Body of pancreas (tissue), 4 donors: ENCODE results near the gene SPR. TPM values are rescaled to one million over a fixed set of nuclear protein-coding genes. Genes with fewer than 3 reads are reported as not detected.

Experiments used
- ATAC-seq: fragments of 150-250 bp; one replicate; pipeline ENCODE4 v1.9.1; 2016
- DNase-seq, 4 donors: peaks; one replicate each; pipeline ENCODE4 v3.0.0-alpha.2; 2019
- H3K27ac ChIP-seq, 4 donors: fragments of 200-600 bp; sonication (generic); 1 replicate in 3 of 4; 2 replicates in 1 of 4; pipeline versions ENCODE4 v1.5.1 to v1.6.1; 2016 to 2019; ENCODE audit warnings: mild to moderate bottlenecking in 1 of 4, mixed read lengths in 1 of 4, moderate library complexity in 1 of 4
- H3K27me3 ChIP-seq, 2 donors: fragments of 200-600 bp; sonication (generic); one replicate each; pipeline ENCODE4 v1.6.0; 2016; ENCODE audit warnings: mild to moderate bottlenecking in 1 of 2
- H3K36me3 ChIP-seq, 2 donors: fragments of 200-600 bp; sonication (generic); replicated peaks in 1 of 2; 2 replicates each; pipeline ENCODE4 v1.5.1; 2016; ENCODE audit warnings: low read depth in 2 of 2; ENCODE audit not compliant: insufficient read depth in 1 of 2
- H3K4me1 ChIP-seq: fragments of 200-600 bp; sonication (generic); one replicate; pipeline ENCODE4 v1.6.0; 2016
- H3K4me3 ChIP-seq, 2 donors: fragments of 200-600 bp; sonication (generic); 1 replicate in 1 of 2; 2 replicates in 1 of 2; pipeline ENCODE4 v1.5.1; 2016 to 2019
- H3K9me3 ChIP-seq, 3 donors: fragments of 200-600 bp; sonication (generic); 1 replicate in 2 of 3; 2 replicates in 1 of 3; pipeline ENCODE4 v1.5.1; 2016
- POLR2A ChIP-seq, 3 donors: fragments of 450-650 bp; IDR thresholded peaks; one replicate each; pipeline ENCODE4 v1.6.1; 2016; ENCODE audit warnings: antibody characterized with exemption in 3 of 3, mild to moderate bottlenecking in 2 of 3
- WGBS, 2 donors: methylation state at CpG; one replicate each; pipeline ENCODE4 v1.1.5; 2017; 5-methylcytosine and 5-hydroxymethylcytosine counted together
- intact Hi-C: fragments of 100-400 bp; cut with DNase I; formaldehyde crosslinking; loops from one replicate; pipeline ENCODE4 v1.15.1; 2023
- total RNA-seq, 2 donors: library from RNA; depleted of rRNA; stranded (reverse); fragments of >200 nt; gene quantifications; one replicate each; pipeline ENCODE4 v1.1.0, GENCODE V29; 2016
- TF ChIP-seq, protein P1 (sequence below), 7 experiments: fragments of 450-650 bp in 4 of 7; fragments of 200-600 bp in 3 of 7; sonication (generic) in 3 of 7; IDR thresholded peaks; one replicate each; pipeline ENCODE4 v1.5.1; 2016 to 2019; ENCODE audit warnings: antibody characterized with exemption in 7 of 7

Gene SPR
- total RNA-seq, 2 donors from 2014 or later: 62.6 to 84.6 TPM

DNA sequence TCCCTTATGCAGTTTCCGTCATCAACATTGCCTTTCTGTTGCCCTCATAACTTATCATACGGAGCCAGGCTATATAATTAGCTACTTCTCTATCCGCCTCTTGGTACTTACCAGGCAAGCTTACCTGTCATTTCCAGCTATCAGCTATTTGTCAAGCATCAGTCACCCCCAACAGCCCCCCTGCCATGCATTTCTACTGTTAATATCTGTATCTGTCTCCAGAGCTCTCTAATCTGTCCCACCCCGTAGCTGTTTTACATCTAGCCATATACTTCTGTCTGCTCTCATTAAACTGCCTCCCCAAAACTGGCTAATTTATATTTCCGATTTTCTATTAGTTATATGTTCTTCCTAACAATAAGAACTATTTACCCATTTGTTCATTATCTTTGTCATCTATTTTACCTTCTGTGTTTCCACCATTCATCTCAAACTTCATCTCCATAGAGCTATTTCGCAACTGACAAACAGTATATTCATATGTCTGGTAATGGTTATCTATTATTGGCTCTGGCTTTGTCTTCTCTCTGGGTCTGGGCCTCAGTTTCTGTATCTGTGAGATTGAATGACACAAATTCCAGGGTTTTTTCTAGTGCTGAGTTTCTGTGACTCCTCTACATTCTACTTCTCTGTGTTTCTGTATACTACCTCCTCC, 39.7 kb downstream of the SPR start:
- intact Hi-C loops: no loop called here
- H3K9me3 ChIP-seq: no peaks in the 10 kb centered on the region
- TF ChIP-seq, protein P1, sequence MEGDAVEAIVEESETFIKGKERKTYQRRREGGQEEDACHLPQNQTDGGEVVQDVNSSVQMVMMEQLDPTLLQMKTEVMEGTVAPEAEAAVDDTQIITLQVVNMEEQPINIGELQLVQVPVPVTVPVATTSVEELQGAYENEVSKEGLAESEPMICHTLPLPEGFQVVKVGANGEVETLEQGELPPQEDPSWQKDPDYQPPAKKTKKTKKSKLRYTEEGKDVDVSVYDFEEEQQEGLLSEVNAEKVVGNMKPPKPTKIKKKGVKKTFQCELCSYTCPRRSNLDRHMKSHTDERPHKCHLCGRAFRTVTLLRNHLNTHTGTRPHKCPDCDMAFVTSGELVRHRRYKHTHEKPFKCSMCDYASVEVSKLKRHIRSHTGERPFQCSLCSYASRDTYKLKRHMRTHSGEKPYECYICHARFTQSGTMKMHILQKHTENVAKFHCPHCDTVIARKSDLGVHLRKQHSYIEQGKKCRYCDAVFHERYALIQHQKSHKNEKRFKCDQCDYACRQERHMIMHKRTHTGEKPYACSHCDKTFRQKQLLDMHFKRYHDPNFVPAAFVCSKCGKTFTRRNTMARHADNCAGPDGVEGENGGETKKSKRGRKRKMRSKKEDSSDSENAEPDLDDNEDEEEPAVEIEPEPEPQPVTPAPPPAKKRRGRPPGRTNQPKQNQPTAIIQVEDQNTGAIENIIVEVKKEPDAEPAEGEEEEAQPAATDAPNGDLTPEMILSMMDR (IDR thresholded peaks at IDR 0.05): no peak
- no peak for TF ChIP-seq POLR2A (IDR thresholded peaks at IDR 0.05)
- H3K4me1 ChIP-seq: peaks cover 13% of the 10 kb centered on the region
- DNase-seq (no peak), ATAC-seq (no peak)
- WGBS, 2 donors: 59 to 70% methylated on average over 6 of the region's 6 CpGs
- H3K27ac ChIP-seq: no peak overlapping the region
- no peaks in the 10 kb centered on the region for H3K36me3 ChIP-seq
- H3K4me3 ChIP-seq: no peak overlapping the region
- H3K27me3 ChIP-seq: peaks cover 7 to 26% of the 10 kb centered on the region in 2 donors

DNA sequence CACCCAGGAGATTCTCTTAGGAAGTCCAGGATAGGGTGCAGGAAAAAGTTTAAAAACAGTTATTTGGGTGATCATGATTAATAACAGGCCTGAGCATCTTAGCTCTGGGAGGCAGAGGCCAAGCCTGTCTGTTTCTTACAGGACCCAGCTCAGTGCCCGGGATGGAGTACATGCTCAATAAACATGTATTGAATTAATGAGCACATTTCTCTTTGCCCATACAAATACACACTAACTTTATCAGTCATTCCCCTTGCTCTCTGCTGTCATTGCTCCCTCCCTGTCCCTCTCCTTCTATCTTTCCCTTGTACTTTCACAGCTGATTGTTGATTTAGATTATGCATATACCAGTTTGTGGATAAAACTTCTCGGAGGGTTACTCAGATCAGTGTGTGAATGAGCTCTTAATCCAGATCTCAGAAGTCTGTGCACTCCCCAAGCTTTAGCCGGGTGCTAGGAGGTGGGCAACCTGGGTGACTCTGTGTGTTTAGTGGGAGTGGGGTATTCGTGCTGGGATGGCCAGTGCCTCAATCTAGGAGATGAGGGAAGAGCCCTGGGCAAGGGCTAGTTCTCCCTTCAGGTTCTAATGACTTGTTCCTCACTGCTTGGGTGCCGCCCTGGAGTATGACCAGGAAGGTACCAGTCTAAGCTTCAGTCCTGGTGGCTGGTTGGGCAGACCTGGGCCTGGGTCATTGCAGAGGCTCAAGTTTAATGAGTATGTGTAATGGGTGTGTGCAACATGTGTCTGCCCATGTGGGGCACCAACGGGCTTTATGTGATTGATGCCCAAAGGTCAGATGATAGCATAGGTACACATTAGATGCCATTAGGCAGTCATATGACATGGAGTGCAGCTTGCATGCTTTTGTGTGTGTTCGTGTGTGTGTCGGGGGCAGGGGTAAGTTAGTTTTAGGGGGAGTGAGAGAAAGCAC, 40.7 kb downstream of the SPR start:
- Histone ChIP-seq H3K36me3 (no peaks in the 10 kb centered on the region), H3K4me3 (no peak overlapping the region), H3K9me3 (no peaks in the 10 kb centered on the region), H3K27me3 (peaks cover 7 to 26% of the 10 kb centered on the region in 2 donors), H3K27ac (no peak overlapping the region), H3K4me1 (peaks cover 13% of the 10 kb centered on the region)
- DNase-seq (peak in 1 of 4 donors; percentile 4), ATAC-seq (no peak)
- 69 to 72% methylated on average over 7 to 8 of the region's 8 CpGs for WGBS, 2 donors
- intact Hi-C loops: no loop called here
- TF ChIP-seq, protein P1 (IDR thresholded peaks at IDR 0.05): no peak
- no peak for TF ChIP-seq POLR2A (IDR thresholded peaks at IDR 0.05)

DNA sequence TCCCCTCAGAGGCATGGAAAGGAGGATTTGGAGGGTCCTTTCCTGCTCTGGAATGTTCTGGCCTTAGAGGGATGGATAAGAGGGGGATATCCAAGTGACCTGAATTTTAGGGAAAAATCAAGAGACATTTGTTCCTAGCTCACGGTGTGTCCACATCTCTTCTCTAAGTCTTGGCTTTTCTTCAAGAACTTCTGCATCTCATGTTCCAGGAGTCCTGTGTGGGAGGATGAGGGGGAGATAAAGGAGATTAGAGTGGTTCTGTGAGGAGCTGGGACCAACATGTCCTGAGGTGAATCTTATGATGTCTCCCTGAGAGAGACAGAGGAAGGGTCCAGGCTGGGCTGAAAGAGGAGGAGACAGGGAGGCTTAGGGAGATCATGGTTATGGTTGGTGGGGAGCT, 41.8 kb downstream of the SPR start:
- Histone ChIP-seq H3K27ac (no peak overlapping the region), H3K4me1 (peaks cover 10% of the 10 kb centered on the region), H3K36me3 (no peaks in the 10 kb centered on the region), H3K27me3 (peaks cover 4 to 17% of the 10 kb centered on the region in 2 donors), H3K4me3 (no peak overlapping the region), H3K9me3 (no peaks in the 10 kb centered on the region)
- intact Hi-C loops: no loop called here
- ATAC-seq: no peak
- TF ChIP-seq POLR2A (IDR thresholded peaks at IDR 0.05): no peak
- TF ChIP-seq, protein P1 (IDR thresholded peaks at IDR 0.05): no peak
- 86 to 100% methylated on average over 1 of the region's 1 CpG for WGBS, 2 donors
- DNase-seq: no peak

DNA sequence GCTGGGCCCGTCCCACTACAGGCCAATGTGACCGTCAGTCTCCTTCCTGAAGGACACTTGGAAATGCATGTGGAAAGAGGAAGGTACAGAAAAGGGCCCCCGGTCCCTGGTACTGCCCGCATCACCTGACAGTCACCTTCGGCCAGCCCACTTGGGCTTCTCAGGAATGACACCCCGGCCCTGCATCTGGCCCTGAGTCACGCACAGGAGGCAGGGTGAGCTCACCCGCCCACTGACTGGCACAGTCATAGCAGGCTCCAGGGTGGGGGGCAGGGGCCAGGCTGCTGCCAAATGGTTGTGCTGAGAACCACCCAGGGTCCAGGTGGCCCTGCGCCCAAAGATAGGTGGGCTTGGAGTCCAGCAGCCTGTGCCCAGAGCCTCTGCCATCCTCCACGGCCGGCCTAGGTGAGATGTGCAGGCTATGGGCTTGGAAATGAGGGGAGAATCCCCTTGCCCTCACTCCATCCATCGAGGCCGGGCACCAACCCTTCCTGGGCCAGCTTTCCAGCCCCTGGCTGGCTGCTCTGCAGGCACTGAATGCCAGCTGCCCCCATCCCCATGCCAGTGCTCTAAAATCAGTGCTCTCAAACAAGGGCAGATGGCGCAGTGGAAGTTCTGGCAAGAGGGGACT, 44.2 kb downstream of the SPR start:
- 76 to 81% methylated on average over 5 to 12 of the region's 14 CpGs for WGBS, 2 donors
- ATAC-seq (no peak), DNase-seq (peak in 1 of 4 donors; percentile 3)
- H3K9me3 ChIP-seq: no peaks in the 10 kb centered on the region
- no peak overlapping the region for H3K4me3 ChIP-seq
- no peaks in the 10 kb centered on the region for H3K27me3 ChIP-seq
- no peaks in the 10 kb centered on the region for H3K4me1 ChIP-seq
- no peaks in the 10 kb centered on the region for H3K36me3 ChIP-seq
- intact Hi-C loops: no loop called here
- TF ChIP-seq, protein P1 (IDR thresholded peaks at IDR 0.05): no peak
- H3K27ac ChIP-seq: no peak overlapping the region
